Erythroblast (primary cell): Measurements from ENCODE around the gene DQX1.

Experiments used
- GATA1 ChIP-seq: IDR thresholded peaks from 2 replicates; pipeline ENCODE4 v1.6.1; 2011; ENCODE audit warnings: low read depth, mild to moderate bottlenecking, control low read depth, low read length, moderate library complexity
- POLR2A ChIP-seq: IDR thresholded peaks from 2 replicates; pipeline ENCODE4 v1.6.1; 2011; ENCODE audit warnings: mild to moderate bottlenecking, low read length

GRCh38 chr2:74525717-74526648 is at the start of gene DQX1:
- TF ChIP-seq POLR2A, result no peak
- TF ChIP-seq GATA1, result no peak
